Calu3 (cell line): Measurements from ENCODE around the gene TTC27. TPM values are rescaled to one million over a fixed set of nuclear protein-coding genes. Genes with fewer than 3 reads are reported as not detected.

ENCODE experiments used
- BruUV-seq: library from RNA; stranded (reverse); fragments of 400-500 nt; replicated peaks from 2 replicates; lab custom pipeline; 2021; lab: Mats Ljungman, UMichigan
- CTCF ChIA-PET: fragments of 300-600 bp; sonication (Branson Sonifier 250); formaldehyde crosslinking; loops from one replicate; lab custom pipeline; 2022; ENCODE audit warnings: antibody characterized with exemption; lab: Charles Lee
- DNase-seq: peaks from one replicate; pipeline ENCODE4 v3.0.0; 2022
- H3K27ac Mint-ChIP-seq: one replicate; pipeline ENCODE4 v1.8.0; 2022; ENCODE audit warnings: mixed read lengths; ENCODE audit not compliant: unreplicated experiment
- H3K27me3 Mint-ChIP-seq: one replicate; pipeline ENCODE4 v1.8.0; 2022; ENCODE audit warnings: mixed read lengths; ENCODE audit not compliant: unreplicated experiment
- H3K36me3 Mint-ChIP-seq: one replicate; pipeline ENCODE4 v1.8.0; 2022; ENCODE audit warnings: mild to moderate bottlenecking, moderate library complexity, mixed read lengths; ENCODE audit not compliant: insufficient read depth, unreplicated experiment
- H3K4me1 Mint-ChIP-seq: one replicate; pipeline ENCODE4 v1.8.0; 2022; ENCODE audit warnings: mild to moderate bottlenecking, low read depth, mixed read lengths; ENCODE audit not compliant: unreplicated experiment
- H3K4me3 Mint-ChIP-seq: one replicate; pipeline ENCODE4 v1.8.0; 2022; ENCODE audit warnings: mild to moderate bottlenecking, low read depth, moderate library complexity, mixed read lengths; ENCODE audit not compliant: unreplicated experiment
- H3K9me3 Mint-ChIP-seq: one replicate; pipeline ENCODE4 v1.8.0; 2022; ENCODE audit warnings: low read depth, mixed read lengths; ENCODE audit not compliant: unreplicated experiment
- CTCF ChIP-seq: fragments of 200-600 bp; IDR thresholded peaks from one replicate; pipeline ENCODE4 v1.8.0; 2022; ENCODE audit warnings: antibody characterized with exemption; ENCODE audit not compliant: unreplicated experiment
- intact Hi-C: fragments of 100-400 bp; cut with micrococcal nuclease; formaldehyde crosslinking; loops from one replicate; pipeline ENCODE4 v1.10.0; 2022; ENCODE audit not compliant: unreplicated experiment
- total RNA-seq: library from RNA; stranded (reverse); gene quantifications from 2 replicates; pipeline ENCODE4 v1.2.3, GENCODE V29; 2022

TTC27 gene
- total RNA-seq, 1 experiment from 2014 or later = 20.1 TPM

- Mint-ChIP-seq H3K27ac (no peak overlapping the region), H3K36me3 (peaks cover 42% of the 10 kb centered on the region)
Measured at GRCh38 chr2:32623311-32623706, 4.5 kb upstream of the TTC27 start.

GRCh38 chr2:32624812-32625211 lies 3.0 kb upstream of the TTC27 start:
- Mint-ChIP-seq H3K36me3 (peaks cover 40% of the 10 kb centered on the region), H3K27ac (no peak overlapping the region), H3K27me3 (no peaks in the 10 kb centered on the region), H3K4me3 (no peak overlapping the region), H3K4me1 (peaks cover 12% of the 10 kb centered on the region), H3K9me3 (no peaks in the 10 kb centered on the region)
- TF ChIP-seq CTCF = no peak
- intact Hi-C loops = no loop called here
- CTCF ChIA-PET = no interaction called here
- no peak for DNase-seq
- BruUV-seq = no TSS peak

More at GRCh38 chr2:32623311-32623706, 4.5 kb upstream of the TTC27 start:
- Mint-ChIP-seq H3K4me3 (no peak overlapping the region), H3K9me3 (no peaks in the 10 kb centered on the region), H3K27me3 (no peaks in the 10 kb centered on the region), H3K4me1 (peaks cover 12% of the 10 kb centered on the region)
- no TSS peak for BruUV-seq
- intact Hi-C loops = no loop called here
- CTCF ChIA-PET = no interaction called here
- no peak for TF ChIP-seq CTCF
- DNase-seq = no peak

DNA sequence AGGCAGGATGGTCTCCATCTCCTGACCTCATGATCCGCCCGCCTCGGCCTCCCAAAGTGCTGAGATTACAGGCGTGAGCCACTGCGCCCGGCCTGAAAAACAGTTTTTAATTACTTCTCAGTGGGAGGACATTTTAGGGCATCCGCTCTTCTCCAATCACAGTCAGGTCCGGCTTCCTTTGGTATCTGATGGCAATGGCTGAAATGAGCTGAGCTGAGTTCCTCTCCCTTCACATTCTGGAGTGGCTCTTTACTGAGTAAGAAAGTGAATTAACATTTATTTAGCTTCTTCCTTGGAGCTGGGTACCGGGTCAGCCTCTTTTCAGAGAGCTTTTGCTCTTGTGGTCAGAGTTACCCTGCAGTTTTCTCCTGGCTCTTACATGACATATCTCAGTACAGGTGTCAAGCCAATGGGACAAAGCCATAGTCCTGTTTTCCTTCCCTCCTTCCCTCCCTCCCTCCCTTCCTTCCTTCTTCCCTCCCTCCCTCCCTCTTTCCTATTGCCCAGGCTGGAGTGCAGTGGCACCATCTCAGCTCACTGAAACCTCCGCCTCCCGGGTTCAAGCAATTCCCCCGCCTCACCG lies 1.1 kb upstream of the TTC27 start:
- CTCF ChIA-PET = interaction anchor here (0.5 kb wide), 1 partner anchor 23 kb away, joined by 4 read pairs; no protein-coding TSS in a partner anchor
- intact Hi-C loops = no loop called here

GRCh38 chr2:32627441-32627813 lies 423 bp upstream of the TTC27 start:
- intact Hi-C loops = no loop called here
- peak overlapping the region; percentile 59 for H3K27ac Mint-ChIP-seq
- H3K4me3 Mint-ChIP-seq = peak overlapping the region; percentile 84
- CTCF ChIA-PET = interaction anchor here (0.8 kb wide), 1 partner anchor 848 kb away, joined by 3 read pairs; no protein-coding TSS in a partner anchor
- TF ChIP-seq CTCF = no peak
- H3K36me3 Mint-ChIP-seq = peaks cover 38% of the 10 kb centered on the region
- H3K27me3 Mint-ChIP-seq = no peaks in the 10 kb centered on the region
- DNase-seq = no peak
- no TSS peak for BruUV-seq
- H3K4me1 Mint-ChIP-seq = peaks cover 12% of the 10 kb centered on the region
- no peaks in the 10 kb centered on the region for H3K9me3 Mint-ChIP-seq

More for the DNA sequence above, 1.1 kb upstream of the TTC27 start:
- no peaks in the 10 kb centered on the region for H3K9me3 Mint-ChIP-seq
- H3K4me1 Mint-ChIP-seq = peaks cover 12% of the 10 kb centered on the region
- no TSS peak for BruUV-seq
- H3K27ac Mint-ChIP-seq = no peak overlapping the region
- no peak for DNase-seq
- TF ChIP-seq CTCF = no peak
- peak overlapping the region; percentile 84 for H3K4me3 Mint-ChIP-seq
- no peaks in the 10 kb centered on the region for H3K27me3 Mint-ChIP-seq
- H3K36me3 Mint-ChIP-seq = peaks cover 43% of the 10 kb centered on the region
